ENCODE results near the gene MCF2L.

Gene MCF2L

DNA sequence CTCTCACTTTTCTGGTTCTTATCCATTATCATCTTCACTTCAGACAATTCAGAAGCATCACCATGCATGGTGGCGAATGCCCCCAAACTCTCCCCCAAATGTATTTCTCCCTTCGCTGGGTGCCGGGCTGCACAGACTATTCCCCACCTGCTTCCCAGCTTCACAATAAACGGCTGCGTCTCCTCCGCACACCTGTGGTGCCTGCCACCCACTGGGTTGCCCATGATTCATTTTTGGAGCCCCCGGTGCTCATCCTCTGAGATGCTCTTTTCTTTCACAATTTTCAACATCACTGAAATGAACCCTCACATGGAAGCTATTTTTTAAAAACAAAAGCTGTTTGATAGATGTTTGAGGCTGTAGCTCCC is 150.8 kb downstream of the MCF2L start:
- DNase-seq: no peak

DNA sequence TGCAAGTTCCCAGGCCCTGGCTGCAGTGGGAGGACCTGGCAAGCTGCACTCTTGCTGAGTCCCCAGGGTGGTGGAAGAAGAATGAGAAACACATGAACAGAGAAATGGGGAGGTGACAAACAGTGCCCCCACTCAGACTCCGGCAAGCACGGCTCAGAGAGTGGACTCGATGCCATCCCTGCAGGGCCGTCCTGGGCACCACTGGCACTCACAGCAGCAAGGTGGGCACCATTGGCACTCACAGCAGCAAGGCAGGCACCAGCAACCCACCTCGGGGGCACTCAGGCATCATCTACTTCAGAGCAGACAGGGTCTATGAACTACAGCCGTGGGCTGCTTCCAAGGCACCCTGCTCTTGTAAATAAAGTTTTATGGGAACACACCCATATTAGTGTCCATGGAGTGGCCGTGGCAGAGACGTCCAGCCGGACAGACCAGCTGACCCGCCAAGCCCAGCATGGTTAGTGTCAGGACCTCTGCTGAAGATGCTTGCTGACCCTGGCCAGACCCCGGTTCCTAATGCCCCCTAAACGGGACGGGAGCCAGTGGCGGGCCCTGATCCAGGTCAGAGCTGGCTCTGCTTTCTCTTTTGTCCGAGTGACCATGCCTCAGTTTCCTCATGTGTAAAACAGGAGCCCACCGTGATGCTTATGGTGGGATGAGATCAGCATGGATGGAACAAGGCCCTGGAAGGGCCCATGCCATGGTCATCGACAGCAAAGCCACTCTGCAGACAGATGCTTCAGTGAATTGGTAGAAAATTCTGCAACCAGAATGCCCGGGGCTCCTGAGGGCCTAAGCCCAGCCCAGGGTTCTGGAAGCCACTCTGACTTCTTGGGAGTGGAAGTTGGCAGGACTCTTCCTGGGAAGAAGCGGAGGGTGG is 151.5 kb downstream of the MCF2L start:
- no peak for DNase-seq

DNA sequence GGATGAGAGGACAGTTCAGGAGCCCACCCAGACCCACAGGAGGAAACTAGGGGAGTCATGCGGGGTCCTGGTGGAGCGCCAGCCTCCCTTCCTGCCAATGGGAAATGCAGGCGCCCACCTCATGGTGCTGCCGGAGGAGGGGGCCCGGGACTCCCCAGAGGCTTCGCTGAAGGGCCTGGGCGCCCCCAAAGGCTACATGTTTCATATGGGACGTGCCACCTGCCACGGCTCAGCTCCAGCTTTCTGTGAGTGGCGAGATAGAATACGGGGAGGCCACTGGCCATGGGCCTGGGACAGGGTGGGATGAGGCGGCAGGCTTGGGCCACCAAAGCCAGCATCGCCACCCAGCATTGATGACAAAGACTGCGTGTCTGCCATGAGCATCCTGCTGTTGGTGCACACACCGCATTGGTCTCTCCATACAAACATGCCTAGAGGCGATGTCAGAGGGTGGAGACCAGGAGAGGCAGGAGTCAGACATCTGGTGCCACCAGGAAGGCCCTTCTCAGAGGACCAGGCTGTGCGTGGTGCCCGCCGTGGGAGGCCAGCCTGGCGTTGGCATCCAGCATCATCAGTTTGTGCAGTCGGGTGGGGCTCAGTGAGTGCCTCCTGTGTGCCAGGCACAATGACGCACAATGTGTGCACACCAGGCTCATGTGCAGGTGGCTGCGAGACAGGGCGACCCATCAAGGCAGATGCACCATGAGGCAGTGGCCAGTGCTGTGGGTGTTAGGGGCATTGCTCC is 152.3 kb downstream of the MCF2L start:
- DNase-seq: no peak

GRCh38 chr13:113121928-113122471 is 153.0 kb downstream of the MCF2L start:
- no peak for DNase-seq

GRCh38 chr13:113122550-113123225 is 153.7 kb downstream of the MCF2L start, which contains the start of gene F10:
Gene F10, plus strand, starts transcription at chr13:113122799. Its CDS starts 57 bp downstream, at chr13:113122856.
- DNase-seq: no peak

GRCh38 chr13:113123226-113124201 is 154.5 kb downstream of the MCF2L start:
- DNase-seq: no peak

- no peak for DNase-seq
Observed at GRCh38 chr13:113124211-113124970, 155.4 kb downstream of the MCF2L start.

DNA sequence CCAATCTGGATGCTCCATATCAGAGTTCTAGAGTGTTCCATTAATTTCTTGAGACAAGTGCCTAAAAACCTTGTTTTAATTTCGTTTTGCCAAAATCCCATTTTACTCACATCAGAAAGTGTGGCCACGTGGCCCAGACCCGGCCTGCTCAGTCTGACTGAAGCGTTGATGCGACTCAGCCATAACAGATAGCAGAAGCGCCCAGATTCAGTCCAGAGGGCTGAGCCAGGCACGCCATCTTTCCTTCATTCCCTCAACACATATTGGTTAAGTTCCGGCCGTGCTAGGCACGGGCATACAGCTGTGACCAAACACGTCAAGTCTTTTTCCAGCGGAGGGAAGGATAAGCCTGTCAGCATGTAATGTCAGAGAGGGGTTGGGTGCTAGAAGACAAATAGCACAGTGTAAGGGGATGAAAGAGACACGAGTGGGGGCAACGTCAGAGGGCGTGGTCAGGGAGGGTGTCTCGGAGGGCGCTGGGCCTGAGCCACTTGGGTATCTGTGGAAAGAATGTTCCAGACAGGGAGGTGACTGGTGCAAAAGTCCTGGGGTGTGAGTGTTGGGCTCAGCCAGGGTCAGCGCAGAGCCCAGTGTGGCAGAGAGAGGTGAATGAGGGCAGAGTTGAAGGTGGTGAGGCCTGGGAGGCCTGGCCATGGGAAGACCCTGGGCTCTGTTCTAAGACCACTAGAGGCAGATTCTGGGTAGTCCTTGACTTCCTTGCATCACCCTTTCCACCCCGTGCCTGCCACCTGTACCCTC is 156.7 kb downstream of the MCF2L start:
- DNase-seq: no peak

DNA sequence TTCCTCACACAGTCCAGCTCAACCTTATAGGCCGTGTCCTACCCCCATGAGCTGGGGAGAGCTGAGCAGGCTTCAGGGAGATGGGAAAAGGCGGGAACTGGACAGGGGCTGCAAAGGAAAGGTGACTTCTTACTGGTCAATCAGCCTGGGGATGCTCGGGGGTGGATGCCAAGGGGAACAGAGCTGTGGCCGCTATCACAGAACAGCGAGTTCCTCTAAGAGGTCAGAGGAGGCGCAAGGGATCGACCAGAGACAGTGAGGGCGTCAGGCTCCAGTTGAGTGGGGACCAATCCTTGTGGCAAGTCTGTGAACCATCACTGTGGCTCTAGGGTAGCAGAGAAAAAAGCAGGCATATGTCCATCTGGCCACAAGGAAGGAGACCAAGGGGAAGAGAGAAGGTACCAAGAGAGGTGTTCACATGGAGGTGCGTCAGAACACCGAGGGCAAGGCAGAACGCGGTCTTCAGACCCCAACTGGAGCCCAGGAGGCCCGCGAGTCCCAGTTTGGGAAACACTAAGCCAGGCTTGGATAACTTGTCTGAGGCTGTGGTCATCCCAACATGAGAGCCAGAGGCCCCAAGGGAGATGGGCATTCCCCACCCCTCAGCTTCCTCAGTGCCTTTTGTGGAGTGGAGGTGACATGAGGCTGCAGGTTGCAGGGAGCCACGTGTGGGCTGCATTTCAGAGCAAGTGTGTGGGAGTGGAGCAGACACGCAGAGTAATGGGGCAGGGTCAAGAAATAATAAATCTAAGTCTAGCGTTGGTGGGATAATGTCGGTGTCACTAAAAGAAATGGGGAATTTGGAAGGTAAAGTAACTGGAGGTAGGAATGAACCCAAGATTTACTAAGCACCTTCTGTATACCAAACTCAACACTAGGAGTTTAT is 157.5 kb downstream of the MCF2L start:
- no peak for DNase-seq

DNA sequence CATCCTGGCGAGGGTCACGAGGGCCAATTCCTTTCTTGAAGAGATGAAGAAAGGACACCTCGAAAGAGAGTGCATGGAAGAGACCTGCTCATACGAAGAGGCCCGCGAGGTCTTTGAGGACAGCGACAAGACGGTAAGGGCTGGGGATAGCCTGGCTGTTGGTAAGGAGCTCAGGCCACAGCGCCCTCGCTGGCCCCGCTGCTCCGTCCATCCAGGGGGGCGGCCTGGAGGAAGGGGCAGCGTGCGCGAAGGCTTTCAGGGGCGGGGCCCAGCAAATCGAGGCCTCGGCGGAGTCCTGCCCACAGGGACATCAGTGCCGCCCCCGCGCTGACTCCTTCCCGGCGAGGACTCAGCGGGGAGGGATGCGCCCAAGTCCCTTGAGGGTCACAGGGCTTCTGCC is 160.5 kb downstream of the MCF2L start:
- DNase-seq: no peak

DNA sequence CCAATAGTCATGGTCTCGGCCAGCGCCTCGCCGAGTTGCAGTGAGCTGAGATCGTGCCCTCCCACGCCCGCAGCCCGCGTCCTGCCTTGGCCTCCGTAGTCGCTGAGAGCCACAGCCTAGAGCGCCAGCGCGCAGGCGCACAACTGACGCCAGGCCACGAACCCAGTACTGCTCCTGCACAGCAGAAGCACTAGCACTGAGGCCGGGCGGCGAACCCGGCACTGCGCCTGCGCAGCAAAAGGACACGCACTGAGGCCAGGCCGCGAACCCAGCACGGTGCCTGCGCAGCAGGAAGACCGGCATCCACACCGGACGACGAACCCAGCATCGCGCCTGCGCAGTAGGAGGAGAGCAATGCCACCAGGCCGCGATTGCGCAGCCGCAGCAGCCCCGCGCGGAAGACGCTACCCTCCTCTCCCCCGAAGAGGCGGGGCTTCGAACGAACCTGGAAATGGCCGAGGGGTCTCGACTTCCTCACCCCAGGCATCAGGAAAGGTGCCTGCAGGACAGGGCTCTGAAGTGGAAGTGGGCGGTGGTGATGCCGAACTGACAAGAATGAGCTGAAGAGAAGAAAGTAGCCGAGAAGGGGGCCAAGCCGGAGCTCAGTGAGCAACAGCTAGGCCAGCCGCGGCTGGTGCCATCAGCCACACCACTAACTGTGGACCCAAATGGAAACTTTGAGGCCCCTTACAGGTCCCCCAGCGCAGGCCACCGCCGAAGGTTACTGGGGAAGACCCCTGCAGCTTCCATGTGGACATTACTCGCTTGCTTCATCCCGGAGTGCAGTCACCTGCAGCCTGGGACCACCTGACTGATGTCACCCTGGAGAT is 161.1 kb downstream of the MCF2L start:
- DNase-seq: peak; percentile 27

DNA sequence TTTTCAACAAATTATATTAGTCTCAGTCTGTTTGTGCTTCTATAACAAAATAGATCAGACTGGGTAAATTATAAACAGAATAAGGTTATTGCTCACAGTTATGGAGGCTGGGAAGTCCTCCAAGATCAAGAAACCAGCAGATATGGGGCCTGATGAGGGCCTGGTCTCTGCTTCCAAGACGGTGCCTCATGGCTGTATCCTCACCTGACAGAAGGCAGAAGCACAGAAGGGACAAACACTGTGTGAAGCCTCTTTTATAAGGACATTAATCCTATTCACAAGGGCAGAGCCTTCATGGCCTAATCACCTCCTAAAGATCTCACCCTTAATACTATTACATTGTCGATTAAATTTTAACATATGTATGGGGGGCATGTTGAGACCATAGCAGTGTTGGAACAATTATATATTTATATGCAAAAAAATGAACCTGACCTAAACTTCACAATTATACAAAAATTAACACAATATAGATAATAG is 166.3 kb downstream of the MCF2L start:
- no peak for DNase-seq

- DNase-seq: no peak
Observed at GRCh38 chr13:113137691-113138298, 168.8 kb downstream of the MCF2L start.

DNA sequence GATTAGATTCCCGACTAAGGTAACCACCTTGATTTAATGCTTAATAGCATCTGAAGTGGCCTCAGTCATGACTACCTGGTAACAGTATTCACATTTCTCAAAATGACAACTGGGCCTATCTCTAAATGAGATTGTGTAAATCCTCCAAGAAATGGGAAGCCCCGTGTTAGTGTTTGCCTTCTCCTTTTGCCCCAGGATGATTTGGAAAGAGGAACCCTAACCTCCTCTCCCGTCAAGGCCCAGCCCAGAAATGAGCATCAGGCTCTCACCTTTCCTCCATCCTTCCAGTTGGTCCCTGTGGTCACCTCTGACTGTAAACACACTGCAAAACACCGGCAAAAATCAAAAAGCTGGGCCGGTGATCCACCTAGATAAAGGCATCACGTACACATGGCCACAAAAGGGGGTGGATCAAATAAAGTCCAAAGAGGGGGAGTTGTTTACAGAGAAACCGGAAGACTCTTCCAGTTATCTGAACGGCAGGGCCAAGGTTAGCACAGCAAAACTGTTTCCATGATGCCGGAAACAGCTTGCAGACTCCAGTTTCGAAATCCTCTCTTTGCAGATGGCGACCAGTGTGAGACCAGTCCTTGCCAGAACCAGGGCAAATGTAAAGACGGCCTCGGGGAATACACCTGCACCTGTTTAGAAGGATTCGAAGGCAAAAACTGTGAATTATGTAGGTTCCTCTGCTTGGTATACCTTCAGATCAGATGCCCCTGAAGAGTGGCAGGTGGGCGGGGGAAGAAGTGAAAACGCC is 170.0 kb downstream of the MCF2L start:
- no peak for DNase-seq

- DNase-seq: no peak
Observed at GRCh38 chr13:113139577-113139976, 170.6 kb downstream of the MCF2L start.

- no peak for DNase-seq
Observed at GRCh38 chr13:113140677-113141600, 171.9 kb downstream of the MCF2L start.
